H1 (cell line): ENCODE measurements around the gene SZT2. TPM values are rescaled to one million over a fixed set of nuclear protein-coding genes. Genes with fewer than 3 reads are reported as not detected.

ENCODE experiments used
- polyA plus RNA-seq, 7 experiments: library from polyadenylated mRNA; depleted of rRNA in 3 of 7; stranded (reverse) in 5 of 7; unstranded in 2 of 7; fragments of >200 nt in 5 of 7; fragments of 200-250 nt in 2 of 7; gene quantifications; 1 replicate in 5 of 7; 2 replicates in 1 of 7; 4 replicates in 1 of 7; pipeline versions ENCODE4 v1.2.1 to v1.2.3, GENCODE V29; 2011 to 2013; ENCODE audit warnings: missing spikeins in 2 of 7, mixed read lengths in 2 of 7
- total RNA-seq: library from RNA; stranded (reverse); fragmentation: NEBNext Ultra II Directional; extraction: Animal tissue kit (Norgen Biotek cat#: 25700); gene quantifications from 2 replicates; pipeline ENCODE4 v1.2.1, GENCODE V29; 2021
- TF ChIP-seq, protein P1 (sequence below): fragments of 300-600 bp; sonication (generic); IDR thresholded peaks from 2 replicates; pipeline ENCODE4 v1.7.1; 2012; ENCODE audit warnings: low read length, moderate library complexity, mild to moderate bottlenecking, inconsistent platforms; ENCODE audit not compliant: insufficient replicate concordance

SZT2 gene
- total and polyA plus RNA-seq, 2 of the 8 experiments (the other 6 are each of a cell fraction or from before 2014, with no cell fraction given): 4.7 to 12.9 TPM

- TF ChIP-seq, protein P1, sequence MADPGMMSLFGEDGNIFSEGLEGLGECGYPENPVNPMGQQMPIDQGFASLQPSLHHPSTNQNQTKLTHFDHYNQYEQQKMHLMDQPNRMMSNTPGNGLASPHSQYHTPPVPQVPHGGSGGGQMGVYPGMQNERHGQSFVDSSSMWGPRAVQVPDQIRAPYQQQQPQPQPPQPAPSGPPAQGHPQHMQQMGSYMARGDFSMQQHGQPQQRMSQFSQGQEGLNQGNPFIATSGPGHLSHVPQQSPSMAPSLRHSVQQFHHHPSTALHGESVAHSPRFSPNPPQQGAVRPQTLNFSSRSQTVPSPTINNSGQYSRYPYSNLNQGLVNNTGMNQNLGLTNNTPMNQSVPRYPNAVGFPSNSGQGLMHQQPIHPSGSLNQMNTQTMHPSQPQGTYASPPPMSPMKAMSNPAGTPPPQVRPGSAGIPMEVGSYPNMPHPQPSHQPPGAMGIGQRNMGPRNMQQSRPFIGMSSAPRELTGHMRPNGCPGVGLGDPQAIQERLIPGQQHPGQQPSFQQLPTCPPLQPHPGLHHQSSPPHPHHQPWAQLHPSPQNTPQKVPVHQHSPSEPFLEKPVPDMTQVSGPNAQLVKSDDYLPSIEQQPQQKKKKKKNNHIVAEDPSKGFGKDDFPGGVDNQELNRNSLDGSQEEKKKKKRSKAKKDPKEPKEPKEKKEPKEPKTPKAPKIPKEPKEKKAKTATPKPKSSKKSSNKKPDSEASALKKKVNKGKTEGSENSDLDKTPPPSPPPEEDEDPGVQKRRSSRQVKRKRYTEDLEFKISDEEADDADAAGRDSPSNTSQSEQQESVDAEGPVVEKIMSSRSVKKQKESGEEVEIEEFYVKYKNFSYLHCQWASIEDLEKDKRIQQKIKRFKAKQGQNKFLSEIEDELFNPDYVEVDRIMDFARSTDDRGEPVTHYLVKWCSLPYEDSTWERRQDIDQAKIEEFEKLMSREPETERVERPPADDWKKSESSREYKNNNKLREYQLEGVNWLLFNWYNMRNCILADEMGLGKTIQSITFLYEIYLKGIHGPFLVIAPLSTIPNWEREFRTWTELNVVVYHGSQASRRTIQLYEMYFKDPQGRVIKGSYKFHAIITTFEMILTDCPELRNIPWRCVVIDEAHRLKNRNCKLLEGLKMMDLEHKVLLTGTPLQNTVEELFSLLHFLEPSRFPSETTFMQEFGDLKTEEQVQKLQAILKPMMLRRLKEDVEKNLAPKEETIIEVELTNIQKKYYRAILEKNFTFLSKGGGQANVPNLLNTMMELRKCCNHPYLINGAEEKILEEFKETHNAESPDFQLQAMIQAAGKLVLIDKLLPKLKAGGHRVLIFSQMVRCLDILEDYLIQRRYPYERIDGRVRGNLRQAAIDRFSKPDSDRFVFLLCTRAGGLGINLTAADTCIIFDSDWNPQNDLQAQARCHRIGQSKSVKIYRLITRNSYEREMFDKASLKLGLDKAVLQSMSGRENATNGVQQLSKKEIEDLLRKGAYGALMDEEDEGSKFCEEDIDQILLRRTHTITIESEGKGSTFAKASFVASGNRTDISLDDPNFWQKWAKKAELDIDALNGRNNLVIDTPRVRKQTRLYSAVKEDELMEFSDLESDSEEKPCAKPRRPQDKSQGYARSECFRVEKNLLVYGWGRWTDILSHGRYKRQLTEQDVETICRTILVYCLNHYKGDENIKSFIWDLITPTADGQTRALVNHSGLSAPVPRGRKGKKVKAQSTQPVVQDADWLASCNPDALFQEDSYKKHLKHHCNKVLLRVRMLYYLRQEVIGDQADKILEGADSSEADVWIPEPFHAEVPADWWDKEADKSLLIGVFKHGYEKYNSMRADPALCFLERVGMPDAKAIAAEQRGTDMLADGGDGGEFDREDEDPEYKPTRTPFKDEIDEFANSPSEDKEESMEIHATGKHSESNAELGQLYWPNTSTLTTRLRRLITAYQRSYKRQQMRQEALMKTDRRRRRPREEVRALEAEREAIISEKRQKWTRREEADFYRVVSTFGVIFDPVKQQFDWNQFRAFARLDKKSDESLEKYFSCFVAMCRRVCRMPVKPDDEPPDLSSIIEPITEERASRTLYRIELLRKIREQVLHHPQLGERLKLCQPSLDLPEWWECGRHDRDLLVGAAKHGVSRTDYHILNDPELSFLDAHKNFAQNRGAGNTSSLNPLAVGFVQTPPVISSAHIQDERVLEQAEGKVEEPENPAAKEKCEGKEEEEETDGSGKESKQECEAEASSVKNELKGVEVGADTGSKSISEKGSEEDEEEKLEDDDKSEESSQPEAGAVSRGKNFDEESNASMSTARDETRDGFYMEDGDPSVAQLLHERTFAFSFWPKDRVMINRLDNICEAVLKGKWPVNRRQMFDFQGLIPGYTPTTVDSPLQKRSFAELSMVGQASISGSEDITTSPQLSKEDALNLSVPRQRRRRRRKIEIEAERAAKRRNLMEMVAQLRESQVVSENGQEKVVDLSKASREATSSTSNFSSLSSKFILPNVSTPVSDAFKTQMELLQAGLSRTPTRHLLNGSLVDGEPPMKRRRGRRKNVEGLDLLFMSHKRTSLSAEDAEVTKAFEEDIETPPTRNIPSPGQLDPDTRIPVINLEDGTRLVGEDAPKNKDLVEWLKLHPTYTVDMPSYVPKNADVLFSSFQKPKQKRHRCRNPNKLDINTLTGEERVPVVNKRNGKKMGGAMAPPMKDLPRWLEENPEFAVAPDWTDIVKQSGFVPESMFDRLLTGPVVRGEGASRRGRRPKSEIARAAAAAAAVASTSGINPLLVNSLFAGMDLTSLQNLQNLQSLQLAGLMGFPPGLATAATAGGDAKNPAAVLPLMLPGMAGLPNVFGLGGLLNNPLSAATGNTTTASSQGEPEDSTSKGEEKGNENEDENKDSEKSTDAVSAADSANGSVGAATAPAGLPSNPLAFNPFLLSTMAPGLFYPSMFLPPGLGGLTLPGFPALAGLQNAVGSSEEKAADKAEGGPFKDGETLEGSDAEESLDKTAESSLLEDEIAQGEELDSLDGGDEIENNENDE: no peak
Observed at GRCh38 chr1:43395523-43395922, 5.8 kb downstream of the SZT2 start (continued).
